Small intestine (tissue), 7 donors: ENCODE results near the gene FBF1. TPM values are rescaled to one million over a fixed set of nuclear protein-coding genes. Genes with fewer than 3 reads are reported as not detected.
"Not testable (repeated sequence)": the region's sequence is repeated elsewhere in the genome, so short reads cannot be mapped to it uniquely, and the experiment has no call there.

ENCODE experiments used
- DNase-seq, 2 donors: peaks; one replicate each; pipeline versions ENCODE4 v3.0.0 to v3.0.0-alpha.2; 2013
- FAIRE-seq: peaks from 2 replicates; lab custom pipeline; 2012; peaks lifted over from hg19 to GRCh38; lab: Jason Lieb, UNC
- H3K27ac ChIP-seq, 3 donors: one replicate each; pipeline ENCODE4 v1.5.1; 2013; ENCODE audit warnings: low read length in 2 of 3, mild to moderate bottlenecking in 2 of 3, control low read depth in 1 of 3, inconsistent platforms in 1 of 3, low read depth in 1 of 3, moderate library complexity in 1 of 3
- H3K27me3 ChIP-seq, 3 donors: one replicate each; pipeline ENCODE4 v1.6.1; 2013; ENCODE audit warnings: low read length in 3 of 3, inconsistent platforms in 1 of 3; ENCODE audit not compliant: control insufficient read depth in 3 of 3, insufficient read depth in 3 of 3
- H3K36me3 ChIP-seq, 3 donors: one replicate each; pipeline ENCODE4 v1.6.1; 2013; ENCODE audit warnings: low read length in 3 of 3, inconsistent platforms in 1 of 3, low read depth in 1 of 3, mild to moderate bottlenecking in 1 of 3, moderate library complexity in 1 of 3; ENCODE audit not compliant: control insufficient read depth in 3 of 3, insufficient read depth in 2 of 3
- H3K4me1 ChIP-seq, 3 donors: one replicate each; pipeline ENCODE4 v1.6.1; 2013; ENCODE audit warnings: low read length in 2 of 3, inconsistent platforms in 1 of 3, low read depth in 1 of 3, mild to moderate bottlenecking in 1 of 3, moderate library complexity in 1 of 3; ENCODE audit not compliant: control insufficient read depth in 3 of 3, insufficient read depth in 2 of 3
- H3K4me3 ChIP-seq, 3 donors: one replicate each; pipeline ENCODE4 v1.5.1; 2013; ENCODE audit warnings: low read length in 3 of 3, control low read depth in 1 of 3, inconsistent platforms in 1 of 3, low read depth in 1 of 3, mild to moderate bottlenecking in 1 of 3, moderate library complexity in 1 of 3
- H3K9me3 ChIP-seq, 2 donors: one replicate each; pipeline ENCODE4 v1.6.1; 2013; ENCODE audit warnings: low read depth in 1 of 2, low read length in 1 of 2; ENCODE audit not compliant: control insufficient read depth in 2 of 2, insufficient read depth in 1 of 2
- WGBS, 3 donors: extraction: QIAGEN DNeasy Blood & Tissue Kit; methylation state at CpG; one replicate each; pipeline ENCODE4 v1.1.7; 2013; 5-methylcytosine and 5-hydroxymethylcytosine counted together
- polyA plus RNA-seq, 4 donors: library from polyadenylated mRNA; stranded (reverse) in 3 of 4; unstranded in 1 of 4; fragments of 200-250 nt in 3 of 4; fragments of 120-200 nt in 1 of 4; gene quantifications; one replicate each; pipeline versions ENCODE4 v1.2.1 to v1.2.3, GENCODE V29; 2013
- donor health status: healthy with polysubstance abuse.
- donor health status: control.
- donor health status: control.
- donor health status: Bipolar disorder and iron deficiency.
- donor health status: healthy.

The FBF1 gene
- polyA plus RNA-seq, 4 donors, result 2.2 to 45.7 (median 5.4) TPM

- not testable (repeated sequence) for H3K27me3 ChIP-seq, H3K9me3 ChIP-seq, H3K4me1 ChIP-seq, H3K4me3 ChIP-seq, H3K27ac ChIP-seq, FAIRE-seq, DNase-seq
- peaks cover 0 to 60% (median 17%) of the 10 kb centered on the region in 3 donors for H3K36me3 ChIP-seq
- WGBS, 3 donors, result 91 to 96% (median 94%) methylated on average over 10 of the region's 10 CpGs
Measured at GRCh38 chr17:75969044-75969443, 28.2 kb upstream of the FBF1 start.

- no peak for DNase-seq
- no peak overlapping the region for H3K4me3 ChIP-seq
- peaks cover 0 to 56% (median 10%) of the 10 kb centered on the region in 3 donors for H3K36me3 ChIP-seq
- WGBS, 3 donors, result 95 to 96% (median 96%) methylated on average over 6 of the region's 6 CpGs
- H3K4me1 ChIP-seq, result peaks cover 0 to 6% (median 2%) of the 10 kb centered on the region in 3 donors
- H3K9me3 ChIP-seq, result no peaks in the 10 kb centered on the region
- no peaks in the 10 kb centered on the region for H3K27me3 ChIP-seq
- no peak for FAIRE-seq
- no peak overlapping the region for H3K27ac ChIP-seq
Measured at GRCh38 chr17:75965468-75965867, 24.6 kb upstream of the FBF1 start.

GRCh38 chr17:75959839-75960511 lies 19.1 kb upstream of the FBF1 start:
- H3K4me3 ChIP-seq, result no peak overlapping the region
- FAIRE-seq (no peak), DNase-seq (no peak)
- 70 to 90% (median 79%) methylated on average over 11 of the region's 11 CpGs for WGBS, 3 donors
- H3K27me3 ChIP-seq, result no peaks in the 10 kb centered on the region
- peaks cover 0 to 16% (median 5%) of the 10 kb centered on the region in 3 donors for H3K4me1 ChIP-seq
- H3K9me3 ChIP-seq, result no peaks in the 10 kb centered on the region
- peak overlapping the region in 1 of 3 donors; percentile 68 for H3K27ac ChIP-seq
- H3K36me3 ChIP-seq, result peaks cover 4 to 38% (median 14%) of the 10 kb centered on the region in 3 donors

GRCh38 chr17:75959051-75959838 lies 18.4 kb upstream of the FBF1 start:
- peaks cover 0 to 16% (median 5%) of the 10 kb centered on the region in 3 donors for H3K4me1 ChIP-seq
- peaks cover 4 to 45% (median 13%) of the 10 kb centered on the region in 3 donors for H3K36me3 ChIP-seq
- peak overlapping the region in 1 of 3 donors; percentile 0 for H3K4me3 ChIP-seq
- H3K27me3 ChIP-seq, result no peaks in the 10 kb centered on the region
- FAIRE-seq (no peak), DNase-seq (peak; percentile 71 to 90)
- WGBS, 3 donors, result 15 to 49% (median 32%) methylated on average over 8 of the region's 8 CpGs
- peak overlapping the region; percentile 14 to 68 (median 32) for H3K27ac ChIP-seq
- no peaks in the 10 kb centered on the region for H3K9me3 ChIP-seq

- DNase-seq (no peak), FAIRE-seq (no peak)
- H3K9me3 ChIP-seq, result no peaks in the 10 kb centered on the region
- no peaks in the 10 kb centered on the region for H3K4me1 ChIP-seq
- 75 to 90% (median 84%) methylated on average over 8 of the region's 8 CpGs for WGBS, 3 donors
- peaks cover 12 to 79% (median 45%) of the 10 kb centered on the region in 3 donors for H3K36me3 ChIP-seq
- no peaks in the 10 kb centered on the region for H3K27me3 ChIP-seq
- no peak overlapping the region for H3K4me3 ChIP-seq
- H3K27ac ChIP-seq, result no peak overlapping the region
Measured at GRCh38 chr17:75950855-75951554, 10.2 kb upstream of the FBF1 start.

- WGBS, 3 donors, result 89 to 93% (median 91%) methylated on average over 6 of the region's 6 CpGs
- no peaks in the 10 kb centered on the region for H3K9me3 ChIP-seq
- peaks cover 12 to 78% (median 46%) of the 10 kb centered on the region in 3 donors for H3K36me3 ChIP-seq
- DNase-seq (no peak), FAIRE-seq (no peak)
- H3K4me3 ChIP-seq, result no peak overlapping the region
- H3K4me1 ChIP-seq, result no peaks in the 10 kb centered on the region
- H3K27ac ChIP-seq, result no peak overlapping the region
- no peaks in the 10 kb centered on the region for H3K27me3 ChIP-seq
Measured at GRCh38 chr17:75950421-75950820, 9.6 kb upstream of the FBF1 start.

GRCh38 chr17:75945211-75945610 lies 4.4 kb upstream of the FBF1 start:
- Histone ChIP-seq H3K4me1 (peaks cover 0 to 6% (median 0%) of the 10 kb centered on the region in 3 donors), H3K27me3 (no peaks in the 10 kb centered on the region), H3K27ac (no peak overlapping the region), H3K36me3 (peaks cover 8 to 53% (median 21%) of the 10 kb centered on the region in 3 donors), H3K4me3 (no peak overlapping the region), H3K9me3 (no peaks in the 10 kb centered on the region)
- FAIRE-seq (no peak), DNase-seq (no peak)
- WGBS, 3 donors, result 58 to 69% (median 68%) methylated on average over 2 of the region's 2 CpGs

GRCh38 chr17:75943491-75943890 lies 2.6 kb upstream of the FBF1 start:
- no peaks in the 10 kb centered on the region for H3K9me3 ChIP-seq
- no peaks in the 10 kb centered on the region for H3K27me3 ChIP-seq
- peaks cover 4 to 35% (median 10%) of the 10 kb centered on the region in 3 donors for H3K36me3 ChIP-seq
- no peak overlapping the region for H3K27ac ChIP-seq
- H3K4me3 ChIP-seq, result no peak overlapping the region
- peaks cover 0 to 8% (median 0%) of the 10 kb centered on the region in 3 donors for H3K4me1 ChIP-seq
- 39 to 76% (median 64%) methylated on average over 1 of the region's 1 CpG for WGBS, 3 donors
- no peak for FAIRE-seq
- no peak for DNase-seq
